CD4-positive, alpha-beta T cell treated with Interleukin-6 for 4 hours (primary cell): ENCODE results near the gene PLCB1.
"Not testable (repeated sequence)": the region's sequence is repeated elsewhere in the genome, so short reads cannot be mapped to it uniquely, and the experiment has no call there.

Experiments used
- DNase-seq: peaks from one replicate; pipeline ENCODE4 v3.0.0-alpha.2; 2020; ENCODE audit warnings: mixed read lengths

PLCB1 gene

GRCh38 chr20:8457978-8458377 lies 325.9 kb downstream of the PLCB1 start:
- no peak for DNase-seq

- DNase-seq, result no peak
These were observed 329.1 kb downstream of the PLCB1 start for GRCh38 chr20:8461186-8461585.

DNA sequence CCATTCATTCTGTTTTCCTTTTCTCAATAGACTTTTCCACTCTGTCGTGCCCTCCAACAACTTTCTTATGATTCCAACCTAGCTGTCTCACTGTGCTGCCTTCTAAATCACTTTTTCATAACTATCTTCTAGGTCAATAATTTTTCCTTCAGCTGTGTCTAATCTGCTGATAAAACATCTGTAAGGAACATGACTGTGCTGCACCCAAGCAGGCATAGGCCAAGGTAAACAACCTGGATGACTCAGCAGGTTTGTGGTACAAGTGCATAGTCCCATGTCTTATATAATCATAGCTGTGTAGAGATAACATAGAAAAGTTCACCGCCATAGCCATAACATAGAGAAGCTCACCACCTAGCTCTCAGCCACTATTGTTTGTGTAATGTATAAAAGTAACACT lies 332.3 kb downstream of the PLCB1 start:
- no peak for DNase-seq

DNA sequence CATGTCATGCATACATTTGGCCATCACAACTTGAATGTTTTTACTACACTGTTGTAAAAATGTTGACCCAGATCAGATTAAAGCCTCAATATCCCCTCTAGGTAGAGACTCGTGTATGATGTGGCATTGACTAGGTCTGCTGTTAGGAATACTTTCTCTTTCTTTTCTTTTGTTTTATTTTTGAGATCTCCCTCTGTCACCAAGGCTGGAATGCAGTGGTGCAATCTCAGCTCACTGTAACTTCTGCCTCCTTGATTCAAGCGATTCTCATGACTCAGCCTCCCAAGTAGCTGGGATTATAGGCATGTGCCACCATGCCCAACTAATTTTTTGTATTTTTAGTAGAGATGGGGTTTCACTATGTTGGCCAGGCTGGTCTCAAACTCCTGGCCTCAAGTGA lies 334.7 kb downstream of the PLCB1 start:
- not testable (repeated sequence) for DNase-seq

GRCh38 chr20:8470156-8470555 lies 338.1 kb downstream of the PLCB1 start:
- DNase-seq, result no peak

DNA sequence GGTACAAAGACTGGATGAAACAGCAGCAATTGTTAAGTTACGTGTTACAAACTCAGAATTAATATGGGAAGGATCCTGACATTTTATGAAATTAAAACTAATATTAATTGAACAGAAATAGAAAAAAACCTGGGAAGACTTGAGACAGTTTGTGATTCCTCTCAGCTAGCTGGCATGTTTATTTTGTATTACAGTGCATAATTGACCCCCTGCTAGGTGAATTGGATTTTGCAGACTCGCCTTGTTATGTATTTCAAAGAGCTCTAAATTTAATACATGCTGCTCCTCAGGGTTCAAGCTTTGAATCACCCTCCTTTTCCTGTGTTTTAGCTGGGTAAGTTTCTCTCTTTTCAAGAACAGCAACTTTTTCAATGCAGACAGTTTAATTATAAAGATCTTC lies 339.4 kb downstream of the PLCB1 start:
- DNase-seq, result no peak

DNA sequence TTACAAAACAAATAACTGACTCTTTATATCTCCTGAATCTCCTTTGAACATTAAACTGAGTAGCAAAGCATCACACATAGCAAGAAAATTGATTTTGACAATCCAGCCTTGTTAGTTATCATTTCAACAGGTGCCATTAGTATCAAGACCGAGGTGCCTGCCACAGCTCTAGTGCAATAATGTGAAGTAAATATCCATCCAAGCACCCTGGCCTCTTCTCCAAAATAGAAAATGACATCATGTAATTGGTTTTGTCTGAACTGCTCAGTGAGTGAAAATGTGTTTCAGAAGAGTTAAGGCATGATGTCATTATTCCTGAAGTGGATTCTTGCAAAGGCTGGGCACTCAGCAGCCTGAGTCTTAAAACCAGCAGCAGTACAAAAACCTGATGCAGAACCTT lies 341.4 kb downstream of the PLCB1 start:
- DNase-seq, result no peak

DNA sequence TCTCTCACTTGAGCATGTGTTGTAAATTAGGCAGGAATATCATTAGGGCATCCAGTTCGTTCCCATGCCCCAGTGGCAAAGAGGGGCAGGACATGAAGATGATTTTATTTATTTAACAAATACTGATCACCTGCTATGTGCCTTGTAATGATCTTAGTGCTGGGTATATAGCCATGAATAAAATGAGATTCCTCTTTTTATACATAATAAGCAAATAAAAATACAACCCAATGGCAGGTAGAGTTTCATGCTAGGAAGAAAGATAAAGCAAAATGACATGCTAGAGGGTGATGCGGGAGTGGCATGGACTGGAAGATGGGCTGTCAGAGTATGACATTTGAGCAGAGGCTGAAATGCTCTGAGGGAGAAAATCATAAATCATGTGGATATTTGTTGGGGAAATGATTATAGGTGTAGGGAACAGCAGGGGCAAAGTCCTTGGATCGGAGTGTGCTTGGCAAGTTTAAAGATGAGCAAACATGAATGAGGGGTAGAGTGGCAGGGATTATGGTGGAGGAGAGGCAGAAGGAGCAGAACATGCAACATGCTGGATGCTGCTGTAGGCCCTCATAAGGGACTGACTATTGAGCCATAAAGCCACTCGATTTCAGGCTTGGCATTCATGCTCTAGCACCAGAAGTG lies 342.1 kb downstream of the PLCB1 start:
- DNase-seq, result no peak

- DNase-seq, result no peak
These were observed 344.0 kb downstream of the PLCB1 start for GRCh38 chr20:8476021-8476420.

DNA sequence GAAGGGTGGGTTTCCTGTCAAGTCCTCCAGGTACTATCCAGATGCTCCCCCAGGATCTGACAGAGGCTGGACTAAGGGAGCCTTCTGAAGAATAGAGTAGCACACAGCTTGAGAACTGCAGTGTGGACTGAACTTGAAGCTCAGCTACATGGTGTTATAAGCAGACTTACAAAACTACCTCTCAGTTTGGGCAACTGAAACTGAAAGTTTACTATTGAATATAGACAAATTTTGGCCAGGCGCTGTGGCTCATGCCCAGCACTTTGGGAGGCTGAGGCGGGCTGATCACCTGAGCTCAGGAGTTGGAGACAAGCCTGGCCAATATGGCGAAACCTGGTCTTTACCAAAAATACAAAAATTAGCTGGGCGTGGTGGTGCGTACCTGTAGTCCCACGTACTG lies 348.5 kb downstream of the PLCB1 start:
- DNase-seq, result no peak

- DNase-seq, result no peak
These were observed 355.6 kb downstream of the PLCB1 start for GRCh38 chr20:8487696-8488095.

DNA sequence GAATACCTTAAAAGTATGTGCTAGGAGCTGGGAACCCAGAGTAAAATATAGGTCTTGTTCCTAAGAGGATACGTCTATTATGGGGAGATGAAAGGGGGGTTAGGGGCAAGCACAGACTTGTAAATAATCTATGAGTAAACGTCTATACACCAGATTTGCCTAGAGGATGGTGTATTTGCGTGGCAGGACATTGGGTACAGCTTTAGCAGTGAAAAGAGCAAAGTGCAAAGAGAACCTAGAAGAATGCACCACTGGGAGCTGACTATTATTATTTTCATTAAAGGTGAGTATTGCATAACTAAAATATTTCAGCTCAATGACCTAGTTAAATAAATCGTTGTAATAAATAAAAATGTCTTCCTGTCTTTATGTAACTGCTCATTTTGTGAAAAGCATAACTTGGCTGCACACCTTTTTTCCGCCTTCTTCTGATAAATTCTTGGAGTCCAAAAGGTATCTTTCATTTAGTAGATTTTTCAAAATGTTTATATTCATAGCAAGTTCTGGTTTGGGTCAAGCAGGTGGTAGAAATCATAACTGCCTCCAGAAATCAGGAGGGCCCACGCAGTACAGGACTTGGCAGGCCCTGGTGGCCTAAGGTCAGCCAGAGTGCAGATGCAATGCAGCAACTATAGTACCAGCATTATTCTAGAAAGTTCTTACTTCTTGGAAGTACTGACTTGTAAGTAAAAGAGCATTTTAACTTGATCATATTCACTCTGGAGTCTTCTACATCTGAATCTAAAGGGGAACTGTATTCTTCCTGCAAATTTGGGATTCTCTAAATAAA lies 357.2 kb downstream of the PLCB1 start:
- no peak for DNase-seq

DNA sequence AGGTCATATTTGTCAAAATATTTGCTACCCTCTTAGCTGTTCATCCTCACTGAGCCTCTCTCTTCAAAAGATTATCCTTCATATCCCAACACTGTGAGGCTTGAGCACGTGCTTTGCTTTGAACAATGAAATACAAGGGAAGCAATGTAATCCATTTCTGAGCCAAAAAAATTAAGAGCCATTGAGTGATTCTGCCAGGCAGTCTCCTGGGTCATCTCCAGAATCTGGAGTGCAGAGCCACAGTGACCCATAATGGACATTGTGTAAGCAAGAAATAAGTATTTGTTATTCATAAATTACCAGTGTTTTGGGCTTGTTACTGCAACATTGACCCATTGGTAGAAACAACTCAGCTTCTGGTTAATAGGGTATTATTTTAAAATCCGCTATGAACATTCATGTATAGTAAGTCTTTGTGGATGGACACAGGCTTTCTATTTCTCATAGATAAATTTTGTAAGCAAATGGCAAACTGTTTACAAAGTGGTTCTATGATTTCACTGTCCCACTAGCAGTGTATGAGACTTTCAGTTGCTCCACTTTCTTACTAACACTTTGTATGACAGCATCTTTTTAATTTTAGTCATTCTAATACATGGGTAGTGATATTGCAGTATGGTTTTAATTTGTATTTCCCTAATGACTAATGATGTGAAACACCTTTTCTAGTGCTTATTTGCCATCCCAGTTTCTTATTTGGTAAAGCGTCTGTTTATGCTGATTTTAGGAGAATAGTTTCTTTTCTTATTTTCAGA lies 358.2 kb downstream of the PLCB1 start:
- DNase-seq, result no peak

DNA sequence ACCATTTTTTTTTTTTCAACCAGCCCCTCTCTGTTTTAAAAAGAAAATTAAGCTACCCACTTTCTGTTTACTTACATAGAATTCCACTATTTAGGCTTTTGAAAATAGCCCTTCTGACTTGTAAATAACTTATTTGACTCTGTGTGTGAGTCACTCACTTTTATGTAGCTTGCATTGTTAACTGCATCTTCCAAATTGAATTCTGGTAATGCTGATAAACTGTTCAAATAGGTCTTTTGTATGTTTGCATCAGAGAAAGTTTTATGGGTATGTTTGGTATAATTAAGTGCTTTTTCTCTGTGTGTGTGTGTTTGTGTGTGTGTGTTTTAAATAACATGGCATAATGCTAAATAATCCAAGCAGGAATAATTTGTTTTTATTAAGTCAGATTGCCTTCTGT lies 360.1 kb downstream of the PLCB1 start:
- DNase-seq, result no peak

DNA sequence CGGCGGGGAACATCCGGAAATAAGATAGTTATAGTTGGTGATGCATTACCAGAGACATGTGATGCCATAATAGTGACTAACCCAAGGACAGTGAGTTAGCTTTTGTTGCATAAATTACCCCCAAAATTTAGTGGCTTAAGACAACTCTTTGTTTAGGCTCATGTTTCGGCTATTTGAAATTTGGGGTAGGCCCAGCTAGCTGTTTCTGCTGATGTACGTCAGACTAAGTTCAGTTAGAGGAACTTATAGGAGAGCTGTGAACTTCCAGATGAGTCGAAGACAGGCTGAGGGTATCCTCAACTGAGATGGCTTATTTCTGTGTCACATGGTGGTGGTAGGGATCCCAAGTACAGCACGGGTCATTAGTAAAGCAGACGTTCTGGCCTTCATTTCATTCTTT lies 366.5 kb downstream of the PLCB1 start:
- DNase-seq, result no peak

DNA sequence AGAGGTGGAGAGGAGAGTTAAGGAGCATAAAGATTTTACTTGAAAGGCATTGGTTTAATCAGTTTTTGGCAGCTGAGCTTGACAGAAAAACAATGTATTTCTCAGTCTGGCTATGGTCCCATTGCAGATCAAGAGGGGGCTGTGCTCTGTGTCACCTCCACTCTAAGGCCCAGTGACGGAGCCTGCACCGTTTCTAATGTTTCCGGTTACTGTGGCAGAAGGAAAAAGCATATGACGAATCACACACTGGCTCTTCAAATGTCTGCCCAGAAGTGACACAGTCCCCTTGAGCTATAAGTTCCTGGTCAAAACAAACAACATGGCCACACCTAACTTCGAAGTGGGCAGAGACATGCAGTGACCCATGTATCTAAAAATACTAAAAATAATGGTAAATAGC lies 372.0 kb downstream of the PLCB1 start:
- no peak for DNase-seq

DNA sequence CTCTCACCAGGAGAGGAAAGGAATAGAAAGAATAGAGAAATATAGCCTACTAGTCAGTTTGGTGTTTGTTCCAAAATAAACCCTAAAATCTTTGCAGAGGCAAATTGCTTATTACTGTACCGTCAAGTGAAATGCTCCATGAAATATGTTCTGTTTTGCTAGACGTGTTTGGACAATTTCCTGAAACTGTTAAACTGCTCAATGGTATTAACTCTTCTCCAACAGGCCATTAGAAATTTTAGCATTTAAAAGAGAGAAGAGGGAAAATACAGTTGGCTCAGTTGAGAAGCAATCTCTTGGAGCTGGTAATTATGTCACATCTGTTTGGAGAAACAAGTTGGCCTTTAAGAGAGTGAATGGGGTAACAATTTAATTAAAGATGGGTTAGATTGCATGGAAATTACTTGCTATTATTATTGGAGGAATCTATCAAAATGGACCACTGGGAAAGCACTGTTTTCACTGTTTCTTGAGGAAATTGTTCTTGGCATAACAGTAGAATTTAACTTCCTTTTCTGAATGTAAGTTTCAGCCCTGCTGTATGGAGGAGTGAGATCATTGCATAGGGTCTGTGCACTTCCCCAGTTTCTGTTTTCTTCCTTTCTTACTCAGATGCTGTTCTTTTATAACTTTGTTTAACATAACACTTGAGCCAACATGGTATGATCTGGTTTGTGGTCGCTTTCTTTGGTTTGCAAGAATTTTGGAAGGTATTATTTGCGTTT lies 373.6 kb downstream of the PLCB1 start:
- no peak for DNase-seq

DNA sequence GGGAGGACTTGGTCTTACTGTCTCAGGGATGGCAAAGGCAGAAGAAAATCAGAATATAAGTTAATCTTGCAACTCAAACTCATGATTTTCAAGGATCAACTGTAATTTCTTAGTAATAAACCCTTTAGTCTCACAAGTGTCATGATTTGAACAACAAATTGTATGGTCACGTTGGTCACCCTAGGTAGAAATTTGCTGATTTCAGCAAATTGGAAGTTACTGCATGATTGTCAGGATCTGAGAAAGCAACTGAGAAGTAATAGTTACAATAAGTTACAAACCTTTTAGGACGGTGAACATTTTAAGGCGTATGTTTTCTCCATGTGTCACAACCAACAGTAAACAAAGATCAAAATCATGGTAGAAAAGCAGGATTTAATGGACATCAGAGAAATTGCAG lies 375.2 kb downstream of the PLCB1 start:
- no peak for DNase-seq

- DNase-seq, result no peak
These were observed 377.7 kb downstream of the PLCB1 start for GRCh38 chr20:8509809-8510208.

GRCh38 chr20:8510808-8511207 lies 378.7 kb downstream of the PLCB1 start:
- no peak for DNase-seq

DNA sequence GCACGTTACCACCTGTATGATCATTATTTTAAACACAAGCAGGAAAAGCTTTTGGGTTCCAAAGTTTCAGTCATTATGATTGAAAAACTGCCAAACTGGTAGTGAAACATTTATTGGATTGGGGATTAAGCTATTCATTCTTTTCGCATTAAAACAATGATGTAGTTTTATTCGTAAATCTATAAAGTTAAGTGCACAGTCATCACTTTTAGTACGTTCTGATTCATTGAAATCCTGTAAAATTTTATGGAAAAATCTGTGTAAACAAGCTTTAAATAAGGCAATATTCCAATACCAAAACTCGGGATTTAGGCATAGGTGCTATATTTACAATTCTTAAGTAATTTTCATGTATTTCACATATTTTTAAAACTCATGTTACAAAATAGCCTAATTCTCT lies 379.9 kb downstream of the PLCB1 start:
- DNase-seq, result no peak

- no peak for DNase-seq
These were observed 383.9 kb downstream of the PLCB1 start for GRCh38 chr20:8515810-8516435.

DNA sequence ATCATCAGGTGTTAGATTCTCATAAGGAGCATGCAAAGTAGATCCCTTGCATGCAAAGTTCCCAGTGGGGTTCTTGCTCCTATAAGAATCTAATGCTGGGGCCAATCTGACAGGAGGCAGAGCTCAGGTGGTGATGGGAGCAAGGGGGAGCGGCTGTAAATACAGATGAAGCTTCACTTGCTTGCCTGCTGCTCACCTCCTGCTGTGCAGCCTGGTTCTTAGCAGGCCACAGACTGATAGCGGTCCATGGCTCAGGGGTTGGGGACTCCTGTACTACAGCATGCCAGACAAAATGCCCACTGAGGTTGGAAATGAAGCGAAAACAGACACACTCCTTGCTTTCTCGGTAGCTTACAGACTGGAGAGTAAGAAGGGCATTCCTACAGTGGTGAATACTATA lies 386.8 kb downstream of the PLCB1 start:
- DNase-seq, result no peak
